Epithelial cell of esophagus (primary cell): Measurements from ENCODE around the gene GNAO1.

Experiments used
- DNase-seq: peaks from one replicate; pipeline ENCODE4 v3.0.0; 2010; ENCODE audit warnings: low read depth
- H3K4me3 ChIP-seq: 2 replicates; pipeline ENCODE4 v1.5.1; 2011; ENCODE audit warnings: mild to moderate bottlenecking, low read length, control low read depth
- CTCF ChIP-seq: IDR thresholded peaks from 2 replicates; pipeline ENCODE4 v1.5.1; 2011; ENCODE audit warnings: low read depth, mild to moderate bottlenecking, low read length, control low read depth, inconsistent platforms; ENCODE audit not compliant: insufficient read depth; ENCODE audit errors: missing control alignments

The GNAO1 gene

GRCh38 chr16:56198006-56198754, 6.9 kb downstream of the GNAO1 start:
- H3K4me3 ChIP-seq, result no peak overlapping the region
- DNase-seq, result no peak
- no peak for TF ChIP-seq CTCF

GRCh38 chr16:56198755-56199114, 7.4 kb downstream of the GNAO1 start:
- no peak for TF ChIP-seq CTCF
- no peak overlapping the region for H3K4me3 ChIP-seq
- no peak for DNase-seq

GRCh38 chr16:56199164-56199563, 7.9 kb downstream of the GNAO1 start:
- H3K4me3 ChIP-seq, result no peak overlapping the region
- no peak for DNase-seq
- TF ChIP-seq CTCF, result no peak

- no peak for DNase-seq
- TF ChIP-seq CTCF, result no peak
- H3K4me3 ChIP-seq, result no peak overlapping the region
These were observed 9.7 kb downstream of the GNAO1 start for GRCh38 chr16:56201030-56201429.

GRCh38 chr16:56202036-56202435, 10.7 kb downstream of the GNAO1 start:
- no peak for TF ChIP-seq CTCF
- DNase-seq, result no peak

GRCh38 chr16:56203052-56203451, 11.8 kb downstream of the GNAO1 start:
- peak; percentile 35 for TF ChIP-seq CTCF
- H3K4me3 ChIP-seq, result no peak overlapping the region
- DNase-seq, result peak; percentile 43

More at GRCh38 chr16:56202036-56202435, 10.7 kb downstream of the GNAO1 start:
- no peak overlapping the region for H3K4me3 ChIP-seq

GRCh38 chr16:56204816-56205215, 13.5 kb downstream of the GNAO1 start:
- no peak for DNase-seq
- no peak for TF ChIP-seq CTCF
- H3K4me3 ChIP-seq, result no peak overlapping the region
